ENCODE results near the gene APOB.

APOB gene

GRCh38 chr2:20966061-20966595, 77.7 kb downstream of the APOB start:
- no peak for DNase-seq

GRCh38 chr2:20965221-20965620, 78.7 kb downstream of the APOB start:
- DNase-seq, result no peak

- DNase-seq, result no peak
Measured at GRCh38 chr2:20963867-20964266, 80.0 kb downstream of the APOB start.

GRCh38 chr2:20962939-20963557, 80.8 kb downstream of the APOB start:
- peak; percentile 61 to 74 for DNase-seq

GRCh38 chr2:20961858-20962257, 82.0 kb downstream of the APOB start:
- no peak for DNase-seq

- no peak for DNase-seq
Measured at GRCh38 chr2:20960003-20960402, 83.9 kb downstream of the APOB start.

GRCh38 chr2:20959252-20959651, 84.6 kb downstream of the APOB start:
- no peak for DNase-seq

- no peak for DNase-seq
Measured at GRCh38 chr2:20957788-20958525, 85.9 kb downstream of the APOB start.

- DNase-seq, result no peak
Measured at GRCh38 chr2:20955277-20956026, 88.4 kb downstream of the APOB start.

GRCh38 chr2:20953146-20953824, 90.6 kb downstream of the APOB start:
- no peak for DNase-seq

All from NCI-H2081 (cell line).